Motor neuron (in vitro differentiated cells): Measurements from ENCODE around the gene CD200R1L. TPM values are rescaled to one million over a fixed set of nuclear protein-coding genes. Genes with fewer than 3 reads are reported as not detected.
"Not testable (repeated sequence)": the region's sequence is repeated elsewhere in the genome, so short reads cannot be mapped to it uniquely, and the experiment has no call there.

ENCODE experiments used
- ATAC-seq, 8 experiments: fragments of 200-7000 bp; cut with Tn5 transposase; replicated peaks in 6 of 8; 2 replicates each; pipeline ENCODE4 v1.8.0; 2021; ENCODE audit warnings: mild to moderate bottlenecking in 8 of 8, moderate library complexity in 8 of 8
- H3K27ac ChIP-seq, 2 donors: fragments of 250-450 bp; sonication (Bioruptor Pico); 2 replicates each; pipeline ENCODE4 v1.9.0; 2021; ENCODE audit warnings: antibody characterized with exemption in 2 of 2, mild to moderate bottlenecking in 2 of 2, moderate library complexity in 1 of 2
- H3K4me1 ChIP-seq, 2 donors: fragments of 250-450 bp; sonication (Bioruptor Pico); replicated peaks in 1 of 2; 2 replicates each; pipeline ENCODE4 v1.6.1; 2021; ENCODE audit warnings: antibody characterized with exemption in 2 of 2, mild to moderate bottlenecking in 2 of 2, moderate library complexity in 1 of 2
- H3K4me3 ChIP-seq, 5 donors: fragments of 250-450 bp; sonication (Bioruptor Pico); 2 replicates each; pipeline ENCODE4 v1.9.0; 2021; ENCODE audit warnings: antibody characterized with exemption in 5 of 5, mild to moderate bottlenecking in 5 of 5, moderate library complexity in 4 of 5
- WGBS, 10 experiments: fragments of 450-650 bp; shearing (Covaris generic); methylation state at CpG; one replicate each; pipeline ENCODE4 v1.0.0; 2022; 5-methylcytosine and 5-hydroxymethylcytosine counted together
- in situ Hi-C, 9 experiments: fragments of 400-800 bp; cut with MboI; loops; one replicate each; pipeline ENCODE4 v1.15.0; 2021; ENCODE audit warnings: low sequenced_read_pairs in 9 of 9, low pct_unique_long_range_greater_than_20kb in 2 of 9; ENCODE audit not compliant: unreplicated experiment in 9 of 9
- total RNA-seq, 8 experiments: library from RNA; unstranded; fragments of 300-600 nt; gene quantifications; 2 replicates each; pipeline versions ENCODE4 v1.2.3 to v1.2.4, GENCODE V29; 2022

CD200R1L gene
- total RNA-seq, 8 experiments from 2014 or later, result not detected

GRCh38 chr3:112857526-112857925 is 10.9 kb upstream of the CD200R1L start:
- no peak for ATAC-seq
- H3K4me3 ChIP-seq, result no peak overlapping the region
- no peaks in the 10 kb centered on the region for H3K4me1 ChIP-seq
- no peak overlapping the region for H3K27ac ChIP-seq
- in situ Hi-C loops, result no loop called here

- no peak overlapping the region for H3K4me3 ChIP-seq
- in situ Hi-C loops, result no loop called here
- H3K27ac ChIP-seq, result no peak overlapping the region
- ATAC-seq, result no peak
- H3K4me1 ChIP-seq, result no peaks in the 10 kb centered on the region
Measured at GRCh38 chr3:112856537-112856936, 9.9 kb upstream of the CD200R1L start.

GRCh38 chr3:112855883-112856282 is 9.2 kb upstream of the CD200R1L start:
- no peaks in the 10 kb centered on the region for H3K4me1 ChIP-seq
- no peak for ATAC-seq
- in situ Hi-C loops, result no loop called here
- no peak overlapping the region for H3K4me3 ChIP-seq
- H3K27ac ChIP-seq, result no peak overlapping the region

GRCh38 chr3:112855074-112855473 is 8.4 kb upstream of the CD200R1L start:
- H3K4me1 ChIP-seq, ATAC-seq, H3K4me3 ChIP-seq, in situ Hi-C loops, H3K27ac ChIP-seq: not testable (repeated sequence)
- WGBS, 10 experiments, result 5 to 87% (median 46%) methylated on average over 1 to 3 of the region's 3 CpGs; no CpG with 5 or more reads in 3 of the 10 experiments

- no peak overlapping the region for H3K4me3 ChIP-seq
- no peaks in the 10 kb centered on the region for H3K4me1 ChIP-seq
- ATAC-seq, result no peak
- 5 to 80% (median 20%) methylated on average over 1 to 3 of the region's 3 CpGs; no CpG with 5 or more reads in 1 of the 10 experiments for WGBS, 10 experiments
- in situ Hi-C loops, result no loop called here
- H3K27ac ChIP-seq, result no peak overlapping the region
Measured at GRCh38 chr3:112848196-112848595, 1.5 kb upstream of the CD200R1L start.

- ATAC-seq, result no peak
- in situ Hi-C loops, result no loop called here
- 0 to 86% (median 40%) methylated on average over 1 to 3 of the region's 3 CpGs for WGBS, 10 experiments
Measured at GRCh38 chr3:112847692-112848091, 1.0 kb upstream of the CD200R1L start.

GRCh38 chr3:112845772-112846171 is 892 bp downstream of the CD200R1L start:
- in situ Hi-C loops, result no loop called here
- H3K4me3 ChIP-seq, result no peak overlapping the region
- WGBS, 10 experiments, result 29 to 100% (median 82%) methylated on average over 1 of the region's 1 CpG; no CpG with 5 or more reads in 2 of the 10 experiments
- H3K4me1 ChIP-seq, result no peaks in the 10 kb centered on the region
- ATAC-seq, result no peak
- no peak overlapping the region for H3K27ac ChIP-seq

More at GRCh38 chr3:112847692-112848091, 1.0 kb upstream of the CD200R1L start:
- Histone ChIP-seq H3K4me1 (no peaks in the 10 kb centered on the region), H3K4me3 (no peak overlapping the region), H3K27ac (no peak overlapping the region)

- Histone ChIP-seq H3K4me1 (no peaks in the 10 kb centered on the region), H3K27ac (no peak overlapping the region), H3K4me3 (no peak overlapping the region)
- WGBS, 10 experiments, result 36 to 100% (median 91%) methylated on average over 1 to 4 of the region's 4 CpGs
- in situ Hi-C loops, result no loop called here
- no peak for ATAC-seq
Measured at GRCh38 chr3:112829046-112829445, 17.6 kb downstream of the CD200R1L start.

GRCh38 chr3:112822064-112823055 is 24.3 kb downstream of the CD200R1L start:
- peak in 1 of 8 experiments; percentile 59 for ATAC-seq
- WGBS, 10 experiments, result 28 to 86% (median 59%) methylated on average over 2 to 3 of the region's 3 CpGs; no CpG with 5 or more reads in 1 of the 10 experiments
- Histone ChIP-seq H3K4me3 (no peak overlapping the region), H3K27ac (no peak overlapping the region), H3K4me1 (no peaks in the 10 kb centered on the region)
- in situ Hi-C loops, result loop anchor here in 1 of 9 experiments (25.0 kb wide), 1 partner anchor 185 kb away; the partner anchor contains the start of gene CCDC80

- peak in 4 of 8 experiments; percentile 36 to 73 (median 67) for ATAC-seq
- Histone ChIP-seq H3K4me3 (no peak overlapping the region), H3K4me1 (no peaks in the 10 kb centered on the region), H3K27ac (no peak overlapping the region)
- WGBS, 10 experiments, result 57 to 100% (median 100%) methylated on average over 1 of the region's 1 CpG; no CpG with 5 or more reads in 2 of the 10 experiments
- in situ Hi-C loops, result loop anchor here in 1 of 9 experiments (25.0 kb wide), 1 partner anchor 181 kb away; the partner anchor contains the start of gene CCDC80
Measured at GRCh38 chr3:112818289-112818688, 28.4 kb downstream of the CD200R1L start.

- Histone ChIP-seq H3K27ac (no peak overlapping the region), H3K4me3 (no peak overlapping the region), H3K4me1 (no peaks in the 10 kb centered on the region)
- in situ Hi-C loops, result loop anchor here in 1 of 9 experiments (25.0 kb wide), 1 partner anchor 180 kb away; the partner anchor contains the start of gene CCDC80
- 20 to 83% (median 56%) methylated on average over 1 to 2 of the region's 3 CpGs; no CpG with 5 or more reads in 5 of the 10 experiments for WGBS, 10 experiments
- peak in 2 of 8 experiments; percentile 3 to 7 for ATAC-seq
Measured at GRCh38 chr3:112817797-112818196, 28.9 kb downstream of the CD200R1L start.

- ATAC-seq, result peak in 3 of 8 experiments; percentile 31 to 50 (median 32)
- H3K4me1 ChIP-seq, result no peaks in the 10 kb centered on the region
- H3K4me3 ChIP-seq, result no peak overlapping the region
- H3K27ac ChIP-seq, result no peak overlapping the region
- in situ Hi-C loops, result loop anchor here in 1 of 9 experiments (25.0 kb wide), 1 partner anchor 180 kb away; the partner anchor contains the start of gene CCDC80
Measured at GRCh38 chr3:112817271-112817670, 29.4 kb downstream of the CD200R1L start.

GRCh38 chr3:112815981-112816380 is 30.7 kb downstream of the CD200R1L start:
- no peak for ATAC-seq
- Histone ChIP-seq H3K4me3 (no peak overlapping the region), H3K4me1 (no peaks in the 10 kb centered on the region), H3K27ac (no peak overlapping the region)
- in situ Hi-C loops, result loop anchor here in 1 of 9 experiments (25.0 kb wide), 1 partner anchor 179 kb away; the partner anchor contains the start of gene CCDC80
